HCT116 (cell line): Measurements from ENCODE around the gene TOMM70. TPM values are rescaled to one million over a fixed set of nuclear protein-coding genes. Genes with fewer than 3 reads are reported as not detected.

ENCODE experiments used
- ATAC-seq: fragments of 200-7000 bp; cut with Tn5 transposase; 2 replicates; pipeline ENCODE4 v1.9.1; 2020; ENCODE audit warnings: mild to moderate bottlenecking, moderate library complexity
- BruUV-seq: library from RNA; stranded (reverse); fragments of 400-500 nt; replicated peaks from 2 replicates; lab custom pipeline; 2021; lab: Mats Ljungman, UMichigan
- CTCF ChIA-PET: fragments of 300-600 bp; sonication (Branson Sonifier 250); formaldehyde crosslinking; loops from one replicate; lab custom pipeline; 2021; ENCODE audit warnings: antibody characterized with exemption; lab: Charles Lee
- POLR2A ChIA-PET: fragments of 300-600, 350-600 bp; sonication (Branson Sonifier 250); formaldehyde crosslinking; loops from one replicate; lab custom pipeline; 2021; ENCODE audit warnings: antibody characterized with exemption; lab: Charles Lee
- RAD21 ChIA-PET, 2 experiments: fragments of 300-600 bp; sonication (Branson Sonifier 250); formaldehyde crosslinking; loops; one replicate each; lab custom pipeline; 2023; ENCODE audit warnings: low total read pairs in 2 of 2; ENCODE audit not compliant: uncharacterized antibody in 2 of 2, unreplicated experiment in 2 of 2, low non-redundant PET in 1 of 2; lab: Charles Lee
- DNase-seq: peaks from one replicate; pipeline ENCODE4 v3.0.0-alpha.2; 2010; ENCODE audit warnings: low read depth, low spot score
- H2AFZ ChIP-seq: fragments of 200-600 bp; shearing (Covaris generic), sonication (generic); 2 replicates; pipeline ENCODE4 v1.6.1; 2017; ENCODE audit warnings: low read depth, mixed run types, mixed read lengths, antibody characterized with exemption, low read length; ENCODE audit not compliant: poor library complexity, severe bottlenecking
- H3K27ac ChIP-seq: 2 replicates; pipeline ENCODE4 v1.5.1; 2012; ENCODE audit warnings: low read depth, low read length
- H3K27me3 ChIP-seq: fragments of 200-600 bp; sonication (generic); 2 replicates; pipeline ENCODE4 v1.6.1; 2016; ENCODE audit warnings: mixed run types, low read length, mixed read lengths; ENCODE audit not compliant: insufficient read depth
- H3K36me3 ChIP-seq, 2 experiments: fragments of 200-500 bp in 1 of 2; fragments of 200-600 bp in 1 of 2; sonication (Bioruptor generic) in 1 of 2; sonication (generic) in 1 of 2; 2 replicates each; pipeline versions ENCODE4 v1.5.1 to v1.6.1; 2014 to 2016; ENCODE audit warnings: low read length in 2 of 2, inconsistent platforms in 1 of 2, mixed read lengths in 1 of 2, mixed run types in 1 of 2; ENCODE audit not compliant: insufficient read depth in 2 of 2, control insufficient read depth in 1 of 2
- H3K4me1 ChIP-seq, 2 experiments: fragments of 200-600 bp in 1 of 2; sonication (generic) in 1 of 2; 2 replicates each; pipeline versions ENCODE4 v1.5.1 to v1.6.1; 2012 to 2017; ENCODE audit warnings: low read length in 2 of 2, inconsistent platforms in 1 of 2, mild to moderate bottlenecking in 1 of 2, mixed read lengths in 1 of 2, mixed run types in 1 of 2, moderate library complexity in 1 of 2; ENCODE audit not compliant: insufficient read depth in 2 of 2, control insufficient read depth in 1 of 2
- H3K4me2 ChIP-seq: fragments of 200-600 bp; sonication (generic); 2 replicates; pipeline ENCODE4 v1.6.1; 2017; ENCODE audit warnings: mixed run types, low read length, mixed read lengths
- H3K4me3 ChIP-seq, 2 experiments: fragments of 200-600 bp in 1 of 2; sonication (generic) in 1 of 2; replicated peaks in 1 of 2; 2 replicates each; pipeline ENCODE4 v1.5.1; 2011 to 2016; ENCODE audit warnings: low read length in 2 of 2, control low read depth in 1 of 2, low read depth in 1 of 2, mild to moderate bottlenecking in 1 of 2, mixed read lengths in 1 of 2, mixed run types in 1 of 2
- H3K79me2 ChIP-seq: fragments of 200-600 bp; sonication (generic); 2 replicates; pipeline ENCODE4 v1.6.1; 2017; ENCODE audit warnings: mild to moderate bottlenecking, mixed run types, low read length, moderate library complexity, mixed read lengths; ENCODE audit not compliant: insufficient read depth
- H3K9ac ChIP-seq: fragments of 200-600 bp; sonication (generic); 2 replicates; pipeline ENCODE4 v1.6.1; 2016; ENCODE audit warnings: low read length, mixed read lengths
- H3K9me2 ChIP-seq: fragments of 200-600 bp; sonication (generic), shearing (Covaris generic); 2 replicates; pipeline ENCODE4 v1.6.1; 2017; ENCODE audit warnings: mixed run types, mild to moderate bottlenecking, moderate library complexity; ENCODE audit not compliant: insufficient read depth
- H3K9me3 ChIP-seq, 2 experiments: fragments of 200-500 bp in 1 of 2; fragments of 200-600 bp in 1 of 2; sonication (Bioruptor generic) in 1 of 2; sonication (generic) in 1 of 2; 2 replicates each; pipeline ENCODE4 v1.6.1; 2014 to 2017; ENCODE audit warnings: low read length in 2 of 2, mixed read lengths in 2 of 2, inconsistent platforms in 1 of 2, low read depth in 1 of 2, mild to moderate bottlenecking in 1 of 2, mixed run types in 1 of 2, moderate library complexity in 1 of 2; ENCODE audit not compliant: control insufficient read depth in 1 of 2, insufficient read depth in 1 of 2
- H4K20me1 ChIP-seq: fragments of 200-600 bp; sonication (generic), shearing (Covaris generic); 2 replicates; pipeline ENCODE4 v1.6.1; 2017; ENCODE audit warnings: mixed run types, mild to moderate bottlenecking, moderate library complexity; ENCODE audit not compliant: insufficient read depth
- CEBPB ChIP-seq: IDR thresholded peaks from 2 replicates; pipeline ENCODE4 v1.6.1; 2012; ENCODE audit warnings: low read depth
- CTCF ChIP-seq, 3 experiments: fragments of 200-600 bp in 1 of 3; sonication (generic) in 1 of 3; IDR thresholded peaks in 2 of 3; conservative IDR thresholded peaks in 1 of 3; 2 replicates each; pipeline ENCODE4 v1.5.1; 2012 to 2017; ENCODE audit warnings: low read depth in 2 of 3, low read length in 2 of 3, antibody characterized with exemption in 1 of 3, borderline replicate concordance in 1 of 3, control low read depth in 1 of 3, mild to moderate bottlenecking in 1 of 3, mixed read lengths in 1 of 3, mixed run types in 1 of 3, moderate library complexity in 1 of 3; ENCODE audit not compliant: insufficient read depth in 1 of 3
- ELF1 ChIP-seq: IDR thresholded peaks from 2 replicates; pipeline ENCODE4 v1.6.1; 2012; ENCODE audit warnings: low read depth, borderline replicate concordance
- EZH2 ChIP-seq: fragments of 200-600 bp; sonication (generic); IDR thresholded peaks from 2 replicates; pipeline ENCODE4 v1.6.1; 2017; ENCODE audit warnings: antibody characterized with exemption, mixed run types
- EZH2phosphoT487 ChIP-seq: fragments of 200-600 bp; IDR thresholded peaks from 2 replicates; pipeline ENCODE4 v1.6.1; 2018; ENCODE audit warnings: antibody characterized with exemption, borderline replicate concordance
- FOSL1 ChIP-seq: IDR thresholded peaks from 2 replicates; pipeline ENCODE4 v1.6.1; 2012; ENCODE audit warnings: low read depth
- JUND ChIP-seq: IDR thresholded peaks from 2 replicates; pipeline ENCODE4 v1.6.1; 2012
- MAX ChIP-seq: IDR thresholded peaks from 2 replicates; pipeline ENCODE4 v1.6.1; 2012
- RAD21 ChIP-seq: IDR thresholded peaks from 2 replicates; pipeline ENCODE4 v1.6.1; 2012; ENCODE audit warnings: low read depth, mild to moderate bottlenecking
- YY1 ChIP-seq: IDR thresholded peaks from 2 replicates; pipeline ENCODE4 v1.6.1; 2011; ENCODE audit warnings: low read length, low read depth, moderate library complexity, mild to moderate bottlenecking; ENCODE audit not compliant: insufficient replicate concordance; ENCODE audit errors: extremely low read depth
- ZNF274 ChIP-seq: fragments of 200-500 bp; sonication (Bioruptor generic); IDR thresholded peaks from 2 replicates; pipeline ENCODE4 v1.6.1; 2014; ENCODE audit warnings: mild to moderate bottlenecking, low read depth, low read length, inconsistent platforms
- intact Hi-C: fragments of 100-400 bp; cut with micrococcal nuclease; formaldehyde crosslinking; loops from 2 replicates; pipeline ENCODE4 v1.10.0; 2022
- total RNA-seq: library from RNA; stranded (reverse); gene quantifications from one replicate; pipeline ENCODE4 v1.2.1, GENCODE V29; 2021; ENCODE audit not compliant: unreplicated experiment
- TF ChIP-seq, protein P1 (sequence below): IDR thresholded peaks from 2 replicates; pipeline ENCODE4 v1.6.1; 2012
- TF ChIP-seq, protein P2 (sequence below): IDR thresholded peaks from 2 replicates; pipeline ENCODE4 v1.6.1; 2011; ENCODE audit warnings: mild to moderate bottlenecking, low read length, moderate library complexity; ENCODE audit not compliant: insufficient replicate concordance; ENCODE audit errors: extremely low read depth

The TOMM70 gene
- total RNA-seq, 1 experiment from 2014 or later = 54.9 TPM

- Histone ChIP-seq H2AFZ (no peak overlapping the region), H4K20me1 (0 out of 2 replicates have a peak, but pooled peaks cover 3% of the 10 kb centered on the region), H3K9me3 (no peaks in the 10 kb centered on the region), H3K4me2 (no peak overlapping the region), H3K27me3 (no peaks in the 10 kb centered on the region), H3K27ac (no peak overlapping the region), H3K79me2 (peaks cover 90% of the 10 kb centered on the region), H3K4me1 (peaks cover 13 to 18% of the 10 kb centered on the region in 2 experiments), H3K4me3 (no peak overlapping the region), H3K9ac (no peak overlapping the region), H3K9me2 (no peaks in the 10 kb centered on the region), H3K36me3 (no peaks in the 10 kb centered on the region; a peak in 1 of 4 replicates)
- intact Hi-C loops = no loop called here
- BruUV-seq = no TSS peak
- POLR2A ChIA-PET = no interaction called here
- RAD21 ChIA-PET = no interaction called here
- no peak for DNase-seq
- ATAC-seq = no peak
- TF ChIP-seq FOSL1 (no peak), ELF1 (no peak), MAX (no peak)
- TF ChIP-seq, protein P1, sequence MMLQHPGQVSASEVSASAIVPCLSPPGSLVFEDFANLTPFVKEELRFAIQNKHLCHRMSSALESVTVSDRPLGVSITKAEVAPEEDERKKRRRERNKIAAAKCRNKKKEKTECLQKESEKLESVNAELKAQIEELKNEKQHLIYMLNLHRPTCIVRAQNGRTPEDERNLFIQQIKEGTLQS = no peak
- CTCF ChIA-PET = no interaction called here
These were observed 3.9 kb downstream of the TOMM70 start for GRCh38 chr3:100396967-100397366.

DNA sequence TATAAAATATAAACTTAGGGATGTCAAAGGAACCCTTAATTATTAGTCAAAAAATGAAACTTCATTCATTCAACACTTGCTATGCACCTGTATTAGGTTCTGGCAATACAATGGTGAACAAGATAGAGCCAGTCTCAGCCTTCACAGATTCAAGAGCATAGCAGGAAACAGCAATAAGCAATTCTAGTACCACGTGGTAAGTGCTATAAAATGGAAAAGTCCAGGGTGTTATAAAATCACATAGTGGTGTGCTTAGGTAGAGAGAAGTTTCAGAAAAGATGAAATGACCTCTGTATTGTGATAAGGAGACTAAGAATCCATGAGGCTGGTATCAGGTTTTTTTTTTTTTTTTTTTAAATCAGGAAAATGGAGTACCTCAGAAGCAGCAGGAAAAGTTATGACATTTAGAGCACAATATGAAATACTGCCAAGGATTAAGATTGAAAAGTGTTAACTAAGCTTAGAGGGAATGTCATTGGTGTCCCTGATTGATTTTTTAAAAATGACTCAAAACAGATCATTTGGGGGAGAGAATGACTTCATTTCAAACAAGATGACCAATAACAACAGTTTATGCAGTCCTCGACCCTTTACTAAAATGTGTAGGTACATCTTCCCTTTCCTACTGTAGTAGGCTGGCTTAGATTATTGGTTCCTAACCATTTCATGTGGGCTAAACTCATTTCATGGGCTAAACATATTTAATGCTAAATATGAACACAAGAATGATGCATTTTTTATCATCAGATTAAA is 5.0 kb downstream of the TOMM70 start:
- no peaks in the 10 kb centered on the region; a peak in 1 of 4 replicates for H3K36me3 ChIP-seq
- H3K4me2 ChIP-seq = no peak overlapping the region
- BruUV-seq = no TSS peak
- H2AFZ ChIP-seq = no peak overlapping the region
- H3K4me3 ChIP-seq = no peak overlapping the region
- no peak for ATAC-seq
- ChIA-PET POLR2A (no interaction called here), CTCF (no interaction called here), RAD21 (no interaction called here)
- no peak overlapping the region for H3K27ac ChIP-seq
- intact Hi-C loops = no loop called here
- no peaks in the 10 kb centered on the region for H3K9me2 ChIP-seq
- peaks cover 7 to 11% of the 10 kb centered on the region in 2 experiments; a peak in 3 of 4 replicates for H3K4me1 ChIP-seq
- H3K9me3 ChIP-seq = no peaks in the 10 kb centered on the region
- H3K27me3 ChIP-seq = no peaks in the 10 kb centered on the region
- peaks cover 100% of the 10 kb centered on the region for H3K79me2 ChIP-seq
- DNase-seq = no peak
- H4K20me1 ChIP-seq = 0 out of 2 replicates have a peak, but pooled peaks cover 3% of the 10 kb centered on the region
- no peak overlapping the region for H3K9ac ChIP-seq
- TF ChIP-seq EZH2phosphoT487 (no peak), YY1 (no peak), MAX (no peak), CEBPB (no peak), RAD21 (no peak), EZH2 (no peak), ELF1 (no peak), CTCF (IDR thresholded peaks at IDR 0.05 in 2 of 3, conservative IDR thresholded peaks at IDR 0.05 in 1 of 3; ENCODE audit: borderline replicate concordance in 1 of 3, insufficient read depth in 1 of 3, low read depth in 2 of 3, low read length in 2 of 3) (no peak), JUND (no peak), ZNF274 (no peak)
- TF ChIP-seq, protein P2, sequence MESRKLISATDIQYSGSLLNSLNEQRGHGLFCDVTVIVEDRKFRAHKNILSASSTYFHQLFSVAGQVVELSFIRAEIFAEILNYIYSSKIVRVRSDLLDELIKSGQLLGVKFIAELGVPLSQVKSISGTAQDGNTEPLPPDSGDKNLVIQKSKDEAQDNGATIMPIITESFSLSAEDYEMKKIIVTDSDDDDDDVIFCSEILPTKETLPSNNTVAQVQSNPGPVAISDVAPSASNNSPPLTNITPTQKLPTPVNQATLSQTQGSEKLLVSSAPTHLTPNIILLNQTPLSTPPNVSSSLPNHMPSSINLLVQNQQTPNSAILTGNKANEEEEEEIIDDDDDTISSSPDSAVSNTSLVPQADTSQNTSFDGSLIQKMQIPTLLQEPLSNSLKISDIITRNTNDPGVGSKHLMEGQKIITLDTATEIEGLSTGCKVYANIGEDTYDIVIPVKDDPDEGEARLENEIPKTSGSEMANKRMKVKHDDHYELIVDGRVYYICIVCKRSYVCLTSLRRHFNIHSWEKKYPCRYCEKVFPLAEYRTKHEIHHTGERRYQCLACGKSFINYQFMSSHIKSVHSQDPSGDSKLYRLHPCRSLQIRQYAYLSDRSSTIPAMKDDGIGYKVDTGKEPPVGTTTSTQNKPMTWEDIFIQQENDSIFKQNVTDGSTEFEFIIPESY = no peak
- TF ChIP-seq, protein P1 = no peak
